Stimulated activated CD8-positive, alpha-beta memory T cell treated with anti-CD3 and anti-CD28 coated beads, Interleukin-15, amount 100 ng/mL, for 48 hours (primary cell): ENCODE data around the gene ASCL5.
A peak's percentile ranks its signal among the peaks of the same experiment; 100 is the strongest.

Experiments
- DNase-seq, 2 donors: peaks; one replicate each; pipeline ENCODE4 v3.0.0-alpha.2; 2020; ENCODE audit warnings: low read depth in 2 of 2

Gene ASCL5

DNA sequence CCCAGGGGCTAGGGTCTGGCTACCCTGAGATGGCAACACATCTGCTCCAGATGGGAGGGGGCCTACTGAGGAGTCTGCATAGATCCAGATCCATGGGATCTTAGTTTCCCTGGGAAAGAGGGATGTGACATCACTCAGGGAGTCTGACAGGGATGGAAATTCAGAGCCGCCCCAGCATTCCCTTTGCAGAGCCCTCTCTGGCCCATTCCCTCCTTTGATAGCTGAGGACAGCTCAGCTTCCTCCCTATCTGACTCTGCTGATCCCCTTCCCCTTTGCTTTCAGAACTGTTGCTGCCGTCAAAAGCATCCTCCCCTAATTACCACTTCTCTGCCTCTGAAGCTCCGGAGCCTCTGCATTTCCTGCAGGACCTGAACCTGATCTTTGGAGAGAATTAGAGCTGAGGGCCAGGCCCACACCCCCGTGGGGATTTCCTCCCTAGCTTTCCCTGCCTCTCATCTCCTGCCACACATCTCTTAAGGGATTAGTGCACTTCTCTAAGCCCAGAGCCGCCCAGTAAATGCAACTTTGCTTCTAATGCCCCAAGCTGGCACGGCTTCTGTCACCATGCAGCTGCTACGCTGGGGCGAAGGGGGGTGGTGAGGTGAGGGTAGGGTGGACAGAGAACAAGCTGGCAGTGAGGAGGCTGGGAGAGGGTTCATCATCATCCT lies 9.5 kb upstream of the ASCL5 start:
- no peak for DNase-seq

DNA sequence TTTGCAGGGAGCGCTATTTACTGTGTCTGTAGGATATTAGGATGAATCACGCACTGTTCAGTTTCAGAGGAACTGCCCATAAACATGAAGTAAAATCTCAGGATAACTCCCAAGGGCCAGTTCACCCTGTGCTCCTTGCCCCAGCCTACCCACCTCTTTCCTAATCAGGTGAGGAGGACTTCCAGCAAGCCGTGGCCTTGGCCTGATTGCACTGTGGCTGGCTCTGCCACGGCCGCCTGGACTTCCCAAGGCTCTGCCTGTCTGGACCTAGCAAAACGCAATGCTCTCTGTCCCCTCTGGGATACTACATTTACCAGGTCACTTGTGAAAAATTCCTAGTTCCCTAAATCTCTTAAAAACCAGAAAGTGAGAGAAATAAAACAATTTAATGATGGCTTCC lies 7.4 kb upstream of the ASCL5 start:
- no peak for DNase-seq

DNA sequence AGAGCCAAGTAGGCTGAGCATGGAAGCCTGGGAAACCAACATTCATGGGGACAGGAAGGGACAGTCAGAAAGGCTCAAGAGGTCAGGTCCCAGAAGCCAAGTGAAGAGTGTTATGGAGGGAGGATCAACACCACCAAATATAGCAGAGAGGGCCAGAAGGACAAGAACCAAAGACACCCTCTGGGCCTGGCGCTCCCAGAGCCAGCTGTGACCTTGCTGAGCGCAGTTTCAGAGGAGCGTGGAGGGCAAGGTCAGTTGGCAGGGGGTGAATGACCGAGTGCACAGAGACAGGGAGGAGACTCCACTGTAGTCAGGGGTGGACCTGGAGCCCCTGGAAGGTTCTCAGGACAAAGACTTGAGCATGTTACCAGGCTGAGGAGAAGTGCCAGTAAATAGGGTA lies 4.4 kb upstream of the ASCL5 start:
- DNase-seq: no peak

DNA sequence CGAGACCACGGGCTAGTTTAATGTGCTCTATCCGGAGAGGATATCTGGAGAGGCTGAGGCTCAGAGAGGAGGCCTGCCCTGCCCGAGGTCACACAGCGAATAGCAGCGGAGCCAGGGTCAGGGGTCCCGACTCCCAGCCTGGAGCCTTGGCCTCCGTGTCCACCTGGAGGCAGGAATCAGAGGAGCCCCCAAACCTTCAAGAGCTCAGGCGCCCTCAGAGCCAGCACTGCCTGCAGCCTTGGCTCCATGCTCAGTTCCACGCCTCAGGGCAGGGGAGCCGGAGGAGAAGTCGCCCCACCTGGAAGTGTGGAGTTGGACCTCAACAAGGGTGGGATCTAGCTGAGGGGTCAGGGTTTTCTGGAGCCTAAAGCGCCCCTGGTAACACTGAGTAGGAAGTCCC lies 2.0 kb upstream of the ASCL5 start:
- DNase-seq: no peak

DNA sequence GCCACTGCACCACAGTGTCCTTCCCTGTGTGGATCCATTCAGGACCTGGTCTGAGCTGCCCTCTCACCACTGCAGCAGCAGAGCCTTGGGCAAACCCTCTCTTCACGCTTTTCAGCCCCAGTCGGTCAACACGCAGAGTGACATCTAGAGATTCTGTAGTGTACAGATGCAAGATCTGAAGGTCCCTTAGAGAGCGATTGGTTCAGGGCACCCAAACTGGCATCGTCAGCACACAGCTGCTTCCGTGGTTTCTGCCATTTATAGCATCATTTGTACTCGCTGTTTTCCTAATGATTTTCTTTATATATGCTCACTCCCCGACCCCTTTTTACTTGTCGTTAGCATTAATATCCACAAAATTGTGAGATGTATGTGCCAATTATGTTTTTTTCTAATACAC lies 1.5 kb upstream of the ASCL5 start:
- DNase-seq: no peak

DNA sequence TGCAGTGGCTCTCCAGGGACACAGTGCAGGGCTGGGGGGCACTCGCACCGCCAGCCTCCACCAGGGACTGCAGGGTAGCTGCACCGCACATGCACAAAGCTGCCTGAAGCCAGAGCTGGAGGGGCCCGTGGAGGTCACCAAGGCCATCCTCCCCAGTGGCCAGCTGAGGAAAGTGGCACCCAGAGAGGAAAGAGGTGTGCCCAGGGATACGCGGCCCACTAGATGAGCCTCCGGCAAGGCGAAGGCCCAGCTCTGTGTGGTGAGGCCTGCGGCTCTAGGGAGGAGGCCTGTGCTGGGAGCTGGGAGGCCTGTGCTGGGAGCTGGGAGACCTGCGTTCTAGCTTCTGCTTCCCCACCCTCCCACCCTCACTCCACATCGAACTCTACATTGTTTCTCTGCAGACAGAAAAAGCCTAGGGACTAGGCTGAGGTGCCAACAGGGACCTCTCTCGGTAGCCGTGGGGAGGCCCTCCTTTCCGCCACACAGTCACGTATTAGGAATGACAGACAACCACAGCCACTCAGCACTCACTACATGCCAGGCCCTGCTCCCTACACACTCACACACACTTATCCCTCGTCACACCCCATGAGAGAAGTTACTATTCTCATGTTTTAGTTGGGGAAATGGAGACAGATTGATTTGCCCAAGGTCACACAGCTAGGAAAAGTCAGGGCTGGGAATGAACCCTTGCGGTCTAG lies 921 bp upstream of the ASCL5 start:
- no peak for DNase-seq

DNA sequence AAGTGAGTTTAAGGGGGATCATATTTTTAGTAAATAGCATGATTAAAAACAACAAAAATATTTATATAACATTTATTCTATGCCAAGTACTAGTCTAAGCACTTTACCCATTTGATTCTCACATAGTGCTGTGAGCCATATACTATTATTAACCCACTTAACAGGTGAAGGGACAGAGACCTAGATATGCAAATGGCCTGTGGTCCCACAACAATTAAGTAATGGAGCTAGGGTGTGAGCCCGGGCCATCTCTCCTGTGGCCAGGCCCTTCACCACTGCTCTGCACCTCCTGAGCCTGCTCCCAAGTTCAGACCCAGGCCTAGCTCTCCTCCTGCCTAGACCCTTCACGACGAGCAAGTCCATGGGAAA lies 537 bp downstream of the ASCL5 start:
- DNase-seq: no peak

DNA sequence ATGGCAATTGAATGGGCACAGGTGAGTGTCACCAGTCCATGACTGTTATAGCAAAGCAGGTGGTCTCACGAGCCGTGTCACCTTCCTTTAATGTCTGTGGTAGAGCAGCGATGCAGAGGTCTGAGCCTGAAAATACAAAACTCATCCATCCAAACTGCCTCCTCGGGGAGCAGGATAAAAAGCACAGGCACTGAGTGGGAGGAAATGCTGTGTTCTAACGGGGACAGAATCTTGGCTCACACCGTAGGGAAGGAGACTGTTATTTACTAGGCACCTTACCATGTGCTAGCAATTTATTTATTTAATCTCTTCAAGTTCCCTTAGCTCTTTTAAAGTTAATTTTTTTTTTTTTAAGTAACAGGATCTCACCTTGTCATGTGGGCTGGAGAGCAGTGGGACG lies 1.2 kb downstream of the ASCL5 start:
- DNase-seq: no peak

DNA sequence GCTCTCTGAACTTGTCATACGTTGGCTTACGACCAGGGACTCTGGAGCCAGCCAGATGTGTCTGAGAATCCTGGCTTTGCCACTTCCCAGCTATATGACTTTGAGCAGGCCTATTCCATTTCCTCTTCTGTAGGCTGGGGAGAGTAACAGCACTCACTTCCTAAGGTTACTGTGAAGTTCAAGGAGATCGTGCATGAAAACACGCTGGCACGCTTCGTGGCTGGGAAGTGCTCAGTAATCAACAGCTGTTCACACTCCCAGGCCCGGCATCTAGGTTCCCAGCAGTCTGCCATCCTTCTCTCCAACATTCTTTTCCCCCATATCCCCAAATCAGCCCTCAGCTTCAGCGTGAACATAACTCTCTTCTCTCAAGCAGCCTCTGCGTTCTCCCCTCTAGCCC lies 2.0 kb downstream of the ASCL5 start:
- DNase-seq: no peak

DNA sequence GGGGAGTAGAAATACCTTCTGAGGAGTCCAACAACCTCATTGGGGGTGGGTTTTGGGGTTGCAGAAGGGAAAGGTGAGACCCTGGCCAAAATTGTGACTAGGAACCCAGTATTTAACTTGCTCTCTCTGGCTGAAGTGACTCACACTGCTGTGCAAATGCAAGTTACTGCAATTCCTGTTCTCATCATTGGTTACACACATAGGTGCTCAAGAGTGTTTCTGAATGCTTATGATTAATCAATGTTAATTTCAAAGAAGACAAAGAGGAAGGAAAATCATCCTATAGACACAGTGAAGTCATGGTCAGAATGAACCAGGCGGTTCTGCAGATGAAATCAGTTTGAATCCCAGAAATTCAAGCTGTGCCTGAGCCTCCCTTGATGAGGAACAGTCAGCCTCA lies 3.1 kb downstream of the ASCL5 start:
- no peak for DNase-seq

DNA sequence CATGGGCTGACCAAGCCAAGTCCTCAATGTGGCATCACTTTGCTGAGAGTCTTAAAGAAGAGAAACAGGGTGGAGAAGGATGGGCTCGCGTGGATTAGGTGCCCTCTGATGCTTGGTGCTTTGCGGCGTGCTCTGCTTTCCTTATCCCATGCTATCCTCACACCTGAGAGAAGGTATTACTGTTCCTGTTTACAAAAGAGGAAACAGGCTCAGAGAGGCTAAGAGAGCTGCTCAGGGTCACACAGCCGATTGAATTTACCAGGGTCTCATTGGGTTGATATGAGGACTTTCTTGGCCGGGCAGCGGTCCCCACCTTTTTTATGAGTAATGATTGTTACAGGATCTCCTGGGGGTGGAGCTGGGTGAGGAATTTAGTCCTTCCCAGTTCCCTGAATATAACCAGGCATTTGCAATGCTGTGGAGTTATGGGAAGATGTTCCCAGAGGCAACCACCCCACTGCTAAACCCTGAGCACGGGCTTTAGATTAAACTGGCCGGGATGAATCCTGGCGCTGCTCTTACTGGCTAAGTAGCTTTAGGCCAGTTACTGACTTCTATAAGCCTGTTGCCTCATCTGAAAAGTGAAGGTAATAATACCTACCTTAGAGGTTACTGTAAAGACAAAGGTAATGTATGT lies 4.5 kb downstream of the ASCL5 start:
- DNase-seq: no peak

DNA sequence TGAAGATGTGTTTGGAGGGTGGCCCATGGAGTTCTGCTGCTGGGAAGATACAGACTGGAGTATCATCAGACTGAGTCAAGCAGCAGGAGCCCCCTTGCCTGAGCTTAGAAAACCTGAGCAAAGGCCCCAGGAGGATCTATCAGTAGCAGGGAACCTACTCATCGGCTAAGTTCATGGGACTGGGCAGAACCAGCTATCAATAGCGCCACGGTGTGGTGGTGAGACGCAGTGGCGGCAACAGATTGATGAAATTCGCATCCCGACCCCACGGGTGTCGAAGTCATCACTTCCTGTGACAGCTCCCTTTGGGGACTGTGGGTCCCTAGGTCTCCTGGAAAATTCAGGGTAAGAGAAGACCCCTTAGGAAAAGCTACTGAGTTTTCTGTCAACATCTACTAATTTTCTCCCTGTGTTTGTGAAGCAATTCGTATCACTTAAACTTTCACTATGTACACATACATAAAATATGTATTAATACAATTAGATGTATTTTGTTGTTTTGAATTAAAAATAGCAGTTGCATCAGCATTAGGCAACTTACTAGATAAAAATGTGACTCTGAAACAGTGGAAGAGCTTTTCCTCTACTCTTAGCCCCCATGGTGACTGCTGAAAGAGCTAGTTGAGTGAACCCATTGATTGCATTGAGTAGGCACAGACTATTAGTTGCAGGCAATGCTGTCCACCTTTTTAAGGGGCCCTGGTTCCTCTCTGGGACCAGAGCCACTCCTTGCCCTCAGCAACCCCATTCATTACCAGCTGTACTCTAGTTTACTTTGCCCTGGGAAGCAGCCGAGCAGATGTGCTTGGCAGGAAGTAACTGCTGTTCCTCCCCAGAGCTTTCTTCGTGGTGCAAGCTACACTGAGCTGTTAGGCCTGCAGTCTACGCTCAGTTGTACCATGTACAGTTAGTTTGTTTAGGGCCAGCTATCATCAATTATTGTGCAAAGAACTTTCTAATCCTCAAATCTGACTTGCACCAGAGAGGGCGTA lies 7.5 kb downstream of the ASCL5 start:
- DNase-seq: peak; percentile 18 to 27

DNA sequence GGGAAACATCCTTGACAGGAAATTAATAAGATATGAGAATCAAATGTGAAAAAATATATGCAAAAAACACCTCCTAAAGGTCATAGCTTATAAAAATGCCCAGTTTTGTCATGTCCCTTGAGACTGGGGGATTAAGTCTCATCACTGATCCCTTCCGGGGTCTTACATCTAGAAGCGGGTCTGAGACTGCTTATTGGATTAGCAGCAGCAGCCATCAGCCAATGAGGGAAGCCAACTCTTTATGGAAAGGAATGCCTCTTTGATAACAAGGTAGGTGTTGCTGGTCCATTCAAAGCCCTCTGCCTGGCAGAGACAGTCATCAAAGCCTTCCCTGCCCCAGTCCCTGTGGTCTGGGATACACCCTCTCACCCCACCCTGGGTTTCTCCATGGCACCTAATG lies 10.9 kb downstream of the ASCL5 start:
- no peak for DNase-seq

DNA sequence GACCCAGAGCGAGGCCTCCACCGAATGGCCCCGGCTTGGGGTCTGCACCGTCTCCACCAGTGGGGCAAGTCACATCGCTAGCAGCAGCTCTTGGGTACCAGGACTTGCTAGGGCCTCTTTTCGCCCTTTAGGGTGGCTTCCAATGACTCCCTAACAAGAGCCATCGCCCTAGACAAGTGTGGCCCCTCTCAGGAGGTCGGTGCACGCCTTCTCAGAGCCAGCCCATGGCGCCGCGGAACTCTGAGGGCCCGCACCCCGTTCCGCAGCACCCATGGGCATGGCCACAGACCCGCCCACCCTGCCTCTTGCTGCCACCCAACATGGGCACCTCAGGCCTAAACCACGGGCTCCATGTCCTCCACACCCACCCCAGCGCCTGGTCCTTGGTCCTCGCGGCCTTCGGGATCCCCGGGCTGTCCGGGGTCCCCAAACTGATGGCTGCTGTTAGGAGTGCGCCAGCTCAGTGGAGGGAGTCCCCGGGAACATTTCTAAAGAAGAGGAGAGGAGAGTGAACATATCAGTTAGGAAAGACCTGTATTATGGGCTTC lies 11.5 kb downstream of the ASCL5 start:
- DNase-seq: no peak

DNA sequence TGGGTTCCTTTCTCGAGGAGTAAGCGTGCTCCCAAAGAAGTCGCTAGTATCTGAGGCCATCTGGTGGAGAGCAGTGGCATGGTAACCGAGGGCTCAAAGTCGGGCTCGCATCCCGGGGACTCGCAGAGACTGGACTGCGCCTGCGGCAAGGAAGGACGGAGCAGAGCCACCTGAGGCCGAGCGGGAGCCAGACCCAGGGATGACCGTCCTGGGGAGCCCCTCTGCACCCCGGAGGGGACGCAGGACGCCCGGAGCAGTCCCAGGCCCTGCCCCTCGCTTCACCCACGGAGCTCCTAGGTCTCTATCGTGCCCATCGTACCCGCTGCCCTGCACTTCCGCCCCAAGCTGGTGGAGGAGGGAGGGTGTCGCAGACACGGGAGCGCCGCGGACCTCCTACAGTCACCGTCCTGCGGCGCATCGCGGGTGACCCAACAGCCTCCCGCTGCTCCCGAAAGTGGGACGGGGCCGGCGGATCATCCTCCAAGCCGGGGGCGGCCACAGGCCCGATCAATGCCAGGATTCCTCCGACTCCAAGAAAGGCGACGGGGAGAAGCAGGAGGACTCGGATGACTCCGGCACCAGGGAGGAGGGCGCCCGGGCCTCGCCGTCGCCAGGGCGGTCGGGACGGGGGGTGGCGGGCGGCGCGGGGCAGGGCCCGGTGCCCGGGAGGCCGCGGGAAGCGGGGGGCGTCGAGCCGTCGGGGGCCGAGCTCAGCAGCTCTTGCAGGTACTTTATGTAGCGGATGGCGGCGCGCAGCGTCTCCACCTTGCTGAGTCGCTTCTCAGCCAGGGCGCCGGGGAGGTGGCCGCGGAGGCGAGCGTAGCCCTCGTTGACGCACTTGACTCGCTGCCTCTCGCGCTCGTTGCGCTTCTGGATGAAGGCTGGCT lies 12.5 kb downstream of the ASCL5 start:
- DNase-seq: peak; percentile 62 to 69

DNA sequence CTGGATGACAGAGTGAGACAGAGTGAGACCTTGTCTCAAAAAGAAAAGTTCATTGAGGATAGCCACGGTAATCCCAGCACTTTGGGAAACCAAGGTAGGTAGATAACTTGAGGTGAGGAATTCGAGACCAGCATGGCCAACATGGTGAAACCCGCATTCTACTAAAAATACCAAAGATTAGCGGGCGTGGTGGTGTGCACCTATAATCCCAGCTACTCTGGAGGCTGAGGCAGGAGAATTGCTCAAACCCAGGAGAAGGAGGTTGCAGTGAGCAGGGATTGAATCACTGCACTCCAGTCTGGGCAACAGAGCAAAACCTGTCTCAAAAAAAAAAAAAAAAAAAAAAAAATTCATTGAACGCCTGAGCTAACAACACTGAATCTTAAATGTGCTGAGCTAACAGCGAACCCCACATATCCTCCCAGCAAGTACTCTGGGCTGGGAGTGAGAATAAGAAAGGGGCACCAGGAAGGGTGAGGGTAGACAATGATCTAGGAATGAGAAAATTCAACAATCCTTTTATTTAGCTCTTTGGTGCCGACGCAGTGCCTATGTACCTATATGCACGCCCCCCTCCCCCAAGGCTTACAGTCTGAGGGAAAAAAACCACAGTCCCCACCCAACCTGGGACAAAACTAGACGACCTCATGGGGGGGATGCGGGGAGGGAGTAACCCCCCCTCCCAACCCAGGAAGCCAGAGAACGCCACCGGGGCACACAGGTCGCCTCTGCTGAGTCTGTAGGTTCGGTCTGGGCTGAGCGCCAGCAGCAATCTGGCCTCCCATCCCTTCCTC lies 13.3 kb downstream of the ASCL5 start:
- no peak for DNase-seq

DNA sequence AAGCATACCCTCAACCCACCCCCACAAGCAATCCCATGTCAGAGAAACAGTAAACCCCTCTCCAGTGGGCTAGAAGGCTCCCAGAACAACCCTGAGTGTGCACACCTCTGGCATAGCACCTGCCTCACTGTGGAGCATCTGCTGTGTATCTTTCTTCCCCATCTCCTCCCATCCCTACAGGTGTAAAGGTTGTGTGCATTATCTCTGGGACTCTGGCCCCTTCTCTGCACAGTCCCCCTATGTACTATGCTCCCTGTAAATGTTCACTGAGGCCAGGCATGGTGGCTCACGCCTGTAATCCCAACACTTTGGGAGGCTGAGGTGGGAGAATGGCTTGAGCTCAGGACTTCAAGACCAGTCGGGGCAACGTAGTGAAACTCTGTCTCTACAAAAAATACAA lies 14.1 kb downstream of the ASCL5 start:
- no peak for DNase-seq

DNA sequence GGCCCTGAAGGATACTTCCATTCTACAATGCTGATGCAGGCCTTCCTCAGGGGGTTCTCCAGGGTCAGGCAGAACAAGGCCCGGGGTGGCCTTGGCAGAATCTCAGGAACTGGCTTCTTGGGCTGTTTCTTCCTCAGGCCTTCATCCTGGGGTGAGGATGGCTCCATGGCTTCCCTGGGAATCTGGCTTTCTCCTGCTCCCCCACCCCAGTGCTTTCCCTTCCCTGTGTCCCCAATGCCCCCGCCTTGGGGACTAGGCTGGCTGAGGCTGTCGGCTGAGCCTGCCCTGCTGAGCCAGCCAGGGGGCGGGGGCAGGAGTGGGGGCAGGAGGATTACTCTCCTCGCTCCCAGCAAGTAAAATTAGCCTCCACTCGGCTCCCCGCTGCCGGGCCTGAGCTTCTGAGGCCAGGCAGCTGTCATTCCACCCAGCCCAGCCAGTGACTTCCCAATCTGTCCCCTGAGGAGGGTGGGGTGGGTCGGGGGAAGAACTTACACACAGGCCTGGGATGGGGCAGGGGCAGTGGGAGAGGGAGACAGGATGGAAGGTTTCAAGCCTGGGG lies 14.7 kb downstream of the ASCL5 start, which contains the start of gene CACNA1S:
TSS of gene CACNA1S (minus strand) at position 254 of the 559 bp plus-strand sequence. CDS start at position 167, 87 bp downstream.
- no peak for DNase-seq

DNA sequence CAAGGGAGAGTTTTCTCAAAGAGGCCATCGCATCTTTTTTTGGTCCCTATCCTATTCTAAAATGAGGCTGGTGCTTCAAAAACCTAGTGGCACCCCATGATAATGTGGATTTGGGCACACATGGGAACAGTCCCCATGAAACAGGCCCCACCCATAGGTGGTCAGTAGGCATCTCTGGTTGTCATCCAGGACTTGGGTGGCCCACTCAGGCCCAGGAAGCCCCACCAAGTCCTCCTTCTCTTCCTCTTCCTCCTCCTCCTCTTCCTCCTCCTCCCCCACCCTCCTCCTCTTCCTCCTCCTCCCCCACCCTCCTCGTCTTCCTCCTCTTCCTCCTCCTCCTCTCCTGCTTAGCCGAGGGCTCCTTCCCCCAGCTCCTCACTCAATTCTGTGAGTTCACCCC lies 15.3 kb downstream of the ASCL5 start:
- no peak for DNase-seq

DNA sequence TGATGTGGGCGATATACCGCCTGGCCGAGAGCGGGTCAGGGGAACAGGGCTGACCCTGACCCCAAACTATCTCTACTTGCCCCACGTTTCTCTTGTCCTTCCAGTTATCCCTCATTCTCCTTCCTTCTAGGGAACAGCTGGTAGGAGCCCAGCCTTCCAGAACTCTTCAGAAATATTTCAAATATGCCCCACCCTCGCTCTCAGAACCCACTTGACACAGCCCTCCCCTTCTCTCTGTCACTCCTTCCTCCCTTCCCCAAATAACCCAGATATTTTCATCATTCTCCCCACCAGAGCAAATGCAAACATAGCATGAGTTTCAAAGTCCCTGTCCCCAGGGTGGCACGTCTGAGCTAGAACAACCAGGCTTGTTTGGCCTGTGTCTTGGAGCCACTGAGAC lies 15.8 kb downstream of the ASCL5 start:
- DNase-seq: no peak
